H1 (cell line): ENCODE measurements around the gene MICU1. TPM values are rescaled to one million over a fixed set of nuclear protein-coding genes. Genes with fewer than 3 reads are reported as not detected.

ENCODE experiments used
- CTCF ChIA-PET: fragments of 300-600 bp; sonication (Branson Sonifier 250); formaldehyde crosslinking; loops from one replicate; lab custom pipeline; 2021; ENCODE audit not compliant: partially characterized antibody; lab: Charles Lee
- POLR2A ChIA-PET: fragments of 300-600 bp; sonication (Branson Sonifier 250); formaldehyde crosslinking; loops from one replicate; lab custom pipeline; 2021; ENCODE audit warnings: inconsistent platforms; ENCODE audit not compliant: partially characterized antibody; lab: Charles Lee
- DNase-seq, 2 experiments: peaks; one replicate each; pipeline versions ENCODE4 v3.0.0 to v3.0.0-alpha.2; 2010 to 2022; ENCODE audit warnings: low spot score in 2 of 2, low read depth in 1 of 2, mixed read lengths in 1 of 2
- FAIRE-seq: peaks from 2 replicates; lab custom pipeline; 2011; peaks lifted over from hg19 to GRCh38; lab: Jason Lieb, UNC
- H2AFZ ChIP-seq: 2 replicates; pipeline ENCODE4 v1.8.1; 2012; ENCODE audit warnings: low read length, inconsistent platforms
- H2AK5ac ChIP-seq: 2 replicates; pipeline ENCODE4 v1.6.1; 2013; ENCODE audit warnings: low read depth, low read length
- H2BK120ac ChIP-seq: replicated peaks from 2 replicates; pipeline ENCODE3; 2013; ENCODE audit warnings: low read depth, low read length, inconsistent platforms
- H2BK12ac ChIP-seq: 2 replicates; pipeline ENCODE4 v1.6.1; 2013; ENCODE audit warnings: low read depth, low read length
- H2BK15ac ChIP-seq: 2 replicates; pipeline ENCODE4 v1.6.1; 2013; ENCODE audit warnings: low read length
- H2BK20ac ChIP-seq: 2 replicates; pipeline ENCODE4 v1.6.1; 2013; ENCODE audit warnings: low read length
- H2BK5ac ChIP-seq: 2 replicates; pipeline ENCODE4 v1.6.1; 2013; ENCODE audit warnings: low read depth, low read length
- H3K14ac ChIP-seq: 2 replicates; pipeline ENCODE4 v1.6.1; 2013; ENCODE audit warnings: inconsistent platforms; ENCODE audit not compliant: insufficient read length
- H3K18ac ChIP-seq: 2 replicates; pipeline ENCODE4 v1.6.1; 2013; ENCODE audit warnings: low read length; ENCODE audit errors: extremely low read depth
- H3K23ac ChIP-seq: 2 replicates; pipeline ENCODE4 v1.6.1; 2013; ENCODE audit warnings: inconsistent platforms; ENCODE audit not compliant: insufficient read length
- H3K23me2 ChIP-seq: 2 replicates; pipeline ENCODE4 v1.6.1; 2013; ENCODE audit warnings: low read depth, low read length
- H3K27ac ChIP-seq: 2 replicates; pipeline ENCODE4 v1.6.1; 2011; ENCODE audit warnings: low read depth, low read length, inconsistent platforms
- H3K27me3 ChIP-seq, 4 experiments: replicated peaks in 1 of 4; 1 replicate in 1 of 4; 2 replicates in 3 of 4; pipeline versions ENCODE4 v1.6.1 to v1.8.1; 2011 to 2013; ENCODE audit warnings: low read length in 3 of 4, mild to moderate bottlenecking in 3 of 4, inconsistent platforms in 2 of 4, mixed read lengths in 2 of 4, moderate library complexity in 1 of 4; ENCODE audit not compliant: control insufficient read depth in 3 of 4, insufficient read depth in 3 of 4; ENCODE audit errors: extremely low read depth in 1 of 4
- H3K36me3 ChIP-seq, 4 experiments: 2 replicates each; pipeline versions ENCODE4 v1.6.1 to v1.8.1; 2011 to 2013; ENCODE audit warnings: mild to moderate bottlenecking in 4 of 4, low read length in 3 of 4, moderate library complexity in 2 of 4, control low read depth in 1 of 4, inconsistent platforms in 1 of 4; ENCODE audit not compliant: insufficient read depth in 4 of 4, control insufficient read depth in 2 of 4
- H3K4ac ChIP-seq: replicated peaks from 2 replicates; pipeline ENCODE3; 2013; ENCODE audit warnings: low read length, low read depth, mixed read lengths, inconsistent platforms; ENCODE audit not compliant: insufficient read length
- H3K4me1 ChIP-seq, 4 experiments: replicated peaks in 1 of 4; 1 replicate in 1 of 4; 2 replicates in 3 of 4; pipeline versions ENCODE4 v1.6.1 to v1.8.1; 2011 to 2013; ENCODE audit warnings: low read length in 3 of 4, inconsistent platforms in 2 of 4, mixed read lengths in 1 of 4; ENCODE audit not compliant: insufficient read depth in 4 of 4, control insufficient read depth in 3 of 4
- H3K4me2 ChIP-seq, 2 experiments: 2 replicates each; pipeline versions ENCODE4 v1.6.1 to v1.8.1; 2011 to 2013; ENCODE audit warnings: low read depth in 2 of 2, low read length in 2 of 2, control low read depth in 1 of 2, inconsistent platforms in 1 of 2, mild to moderate bottlenecking in 1 of 2; ENCODE audit not compliant: insufficient read depth in 1 of 2
- H3K4me3 ChIP-seq, 4 experiments: fragments of 200-600, 300-600 bp in 1 of 4; sonication (generic), shearing (Covaris generic), sonication (Bioruptor Twin) in 1 of 4; 2 replicates each; pipeline versions ENCODE4 v1.5.1 to v1.8.1; 2011 to 2016; ENCODE audit warnings: low read length in 4 of 4, low read depth in 3 of 4, control low read depth in 2 of 4, inconsistent platforms in 2 of 4, mild to moderate bottlenecking in 2 of 4, mixed read lengths in 1 of 4, moderate library complexity in 1 of 4; ENCODE audit not compliant: insufficient read depth in 2 of 4; ENCODE audit errors: extremely low read depth in 1 of 4
- H3K56ac ChIP-seq: replicated peaks from 2 replicates; pipeline ENCODE3; 2013; ENCODE audit warnings: low read depth, mild to moderate bottlenecking, mixed read lengths, low read length, inconsistent platforms; ENCODE audit not compliant: insufficient read length
- H3K79me1 ChIP-seq: 2 replicates; pipeline ENCODE4 v1.6.1; 2013; ENCODE audit warnings: low read depth, low read length, control low read depth
- H3K79me2 ChIP-seq, 2 experiments: 2 replicates each; pipeline versions ENCODE4 v1.6.1 to v1.8.1; 2012 to 2013; ENCODE audit warnings: low read length in 2 of 2, mild to moderate bottlenecking in 2 of 2, inconsistent platforms in 1 of 2; ENCODE audit not compliant: insufficient read depth in 2 of 2, control insufficient read depth in 1 of 2
- H3K9ac ChIP-seq, 4 experiments: replicated peaks in 1 of 4; 1 replicate in 1 of 4; 2 replicates in 3 of 4; pipeline versions ENCODE4 v1.6.1 to v1.8.1; 2011 to 2013; ENCODE audit warnings: low read depth in 3 of 4, low read length in 3 of 4, control low read depth in 2 of 4, mild to moderate bottlenecking in 2 of 4, moderate library complexity in 2 of 4, inconsistent platforms in 1 of 4; ENCODE audit errors: extremely low read depth in 1 of 4
- H3K9me3 ChIP-seq, 2 experiments: 2 replicates each; pipeline versions ENCODE4 v1.6.1 to v1.8.1; 2012 to 2013; ENCODE audit warnings: mild to moderate bottlenecking in 2 of 2, moderate library complexity in 2 of 2, control low read depth in 1 of 2, inconsistent platforms in 1 of 2, low read depth in 1 of 2, low read length in 1 of 2, mixed read lengths in 1 of 2; ENCODE audit not compliant: insufficient read depth in 2 of 2
- H4K20me1 ChIP-seq, 2 experiments: replicated peaks in 1 of 2; 2 replicates each; pipeline versions ENCODE3 to v1.8.1; 2011 to 2013; ENCODE audit warnings: inconsistent platforms in 2 of 2, low read length in 2 of 2, mild to moderate bottlenecking in 1 of 2; ENCODE audit not compliant: insufficient read depth in 2 of 2, control insufficient read depth in 1 of 2
- H4K5ac ChIP-seq: 2 replicates; pipeline ENCODE4 v1.6.1; 2013; ENCODE audit warnings: low read length, low read depth, mixed read lengths, inconsistent platforms; ENCODE audit not compliant: insufficient read length
- H4K8ac ChIP-seq: 2 replicates; pipeline ENCODE4 v1.8.0; 2013; ENCODE audit warnings: mild to moderate bottlenecking, moderate library complexity, low read length, inconsistent platforms; ENCODE audit not compliant: insufficient read depth; ENCODE audit errors: extremely low read depth
- H4K91ac ChIP-seq: replicated peaks from 2 replicates; pipeline ENCODE3; 2013; ENCODE audit warnings: low read length, mixed read lengths, inconsistent platforms; ENCODE audit not compliant: insufficient read length
- BACH1 ChIP-seq: IDR thresholded peaks from 2 replicates; pipeline ENCODE4 v1.6.1; 2012; ENCODE audit warnings: low read length, improper control_type of control experiment
- BRCA1 ChIP-seq: IDR thresholded peaks from 2 replicates; pipeline ENCODE4 v1.6.1; 2012; ENCODE audit warnings: low read depth, low read length, improper control_type of control experiment
- CBX5 ChIP-seq: fragments of 300-800, 300-1000 bp; sonication (generic); IDR thresholded peaks from 2 replicates; pipeline ENCODE4 v1.7.1; 2016; ENCODE audit warnings: antibody characterized with exemption, low read length, low read depth
- CBX8 ChIP-seq: fragments of 300-800, 300-1000 bp; sonication (generic); IDR thresholded peaks from 2 replicates; pipeline ENCODE4 v1.7.1; 2016; ENCODE audit warnings: low read depth, low read length, borderline replicate concordance
- CHD1 ChIP-seq: IDR thresholded peaks from 2 replicates; pipeline ENCODE4 v1.6.1; 2012; ENCODE audit warnings: low read depth, low read length, improper control_type of control experiment
- CHD2 ChIP-seq: IDR thresholded peaks from 2 replicates; pipeline ENCODE4 v1.6.1; 2012; ENCODE audit warnings: low read length, improper control_type of control experiment
- CREB1 ChIP-seq: IDR thresholded peaks from 2 replicates; pipeline ENCODE4 v1.6.1; 2012; ENCODE audit warnings: inconsistent platforms
- HDAC6 ChIP-seq: IDR thresholded peaks from one replicate; pipeline ENCODE4 v1.7.1; 2012; ENCODE audit warnings: low read depth, mild to moderate bottlenecking, inconsistent platforms, low read length, moderate library complexity
- NANOG ChIP-seq: IDR thresholded peaks from 2 replicates; pipeline ENCODE4 v1.6.1; 2011; ENCODE audit warnings: low read length, low read depth, mild to moderate bottlenecking, inconsistent platforms; ENCODE audit not compliant: insufficient read depth, poor library complexity, severe bottlenecking
- POLR2A ChIP-seq, 2 experiments: IDR thresholded peaks; 1 replicate in 1 of 2; 2 replicates in 1 of 2; pipeline ENCODE4 v1.6.1; 2011; ENCODE audit warnings: low read depth in 2 of 2, low read length in 2 of 2, mild to moderate bottlenecking in 2 of 2; ENCODE audit errors: control extremely low read depth in 1 of 2
- POU5F1 ChIP-seq: IDR thresholded peaks from 2 replicates; pipeline ENCODE4 v1.6.1; 2011; ENCODE audit warnings: low read depth, mild to moderate bottlenecking, low read length, moderate library complexity
- TAF1 ChIP-seq: IDR thresholded peaks from 2 replicates; pipeline ENCODE4 v1.6.1; 2011; ENCODE audit warnings: mild to moderate bottlenecking, low read depth, low read length
- TBP ChIP-seq: IDR thresholded peaks from 2 replicates; pipeline ENCODE4 v1.6.1; 2011; ENCODE audit warnings: low read depth, low read length, improper control_type of control experiment
- TCF12 ChIP-seq: IDR thresholded peaks from 2 replicates; pipeline ENCODE4 v1.6.1; 2011; ENCODE audit warnings: low read depth, mild to moderate bottlenecking, low read length
- TEAD4 ChIP-seq: IDR thresholded peaks from 2 replicates; pipeline ENCODE4 v1.6.1; 2012; ENCODE audit warnings: low read depth, low read length, inconsistent platforms, mixed read lengths
- WGBS, 2 experiments: shearing (Covaris generic) in 1 of 2; methylation state at CpG; one replicate each; pipeline versions ENCODE4 v1.1.6 to v1.1.7; 2013 to 2015; ENCODE audit warnings: low lambda C conversion rate in 2 of 2, mixed read lengths in 2 of 2, inconsistent platforms in 1 of 2, low coverage in 1 of 2, missing lambda C conversion rate in 1 of 2; ENCODE audit not compliant: insufficient replicate concordance in 2 of 2, insufficient coverage in 1 of 2, insufficient read length in 1 of 2; ENCODE audit errors: extremely low coverage in 1 of 2, missing lambda C conversion rate in 1 of 2; 5-methylcytosine and 5-hydroxymethylcytosine counted together
- polyA plus RNA-seq, 7 experiments: library from polyadenylated mRNA; depleted of rRNA in 3 of 7; stranded (reverse) in 5 of 7; unstranded in 2 of 7; fragments of >200 nt in 5 of 7; fragments of 200-250 nt in 2 of 7; gene quantifications; 1 replicate in 5 of 7; 2 replicates in 1 of 7; 4 replicates in 1 of 7; pipeline versions ENCODE4 v1.2.1 to v1.2.3, GENCODE V29; 2011 to 2013; ENCODE audit warnings: missing spikeins in 2 of 7, mixed read lengths in 2 of 7
- total RNA-seq: library from RNA; stranded (reverse); fragmentation: NEBNext Ultra II Directional; extraction: Animal tissue kit (Norgen Biotek cat#: 25700); gene quantifications from 2 replicates; pipeline ENCODE4 v1.2.1, GENCODE V29; 2021
- TF ChIP-seq, protein P1 (sequence below): IDR thresholded peaks from 2 replicates; pipeline ENCODE4 v1.6.1; 2011; ENCODE audit warnings: low read depth, mild to moderate bottlenecking, low read length; ENCODE audit not compliant: insufficient read depth

Gene MICU1
- total and polyA plus RNA-seq, 2 of the 8 experiments (the other 6 are each of a cell fraction or from before 2014, with no cell fraction given): 18.0 to 36.7 TPM

DNA sequence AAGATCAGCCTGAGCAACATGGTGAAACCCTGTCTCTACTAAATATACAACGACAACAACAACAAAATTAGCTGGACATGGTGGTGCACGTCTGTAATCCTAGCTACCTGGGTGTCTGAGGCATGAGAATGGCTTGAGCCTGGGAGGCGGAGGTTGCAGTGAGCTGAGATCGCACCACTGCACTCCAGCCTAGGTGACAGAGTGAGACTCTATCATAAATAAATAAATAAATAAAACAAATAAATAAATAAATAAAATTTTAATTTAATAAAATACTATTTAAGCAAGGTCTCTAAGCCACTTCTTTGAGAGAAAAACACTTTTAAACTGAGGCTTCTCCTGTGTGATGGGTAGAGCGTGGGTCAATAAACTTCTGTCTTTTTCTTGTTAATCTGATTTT is 38.3 kb downstream of the MICU1 start:
- no peak overlapping the region for H4K5ac ChIP-seq
- H3K18ac ChIP-seq: no peak overlapping the region
- no peak overlapping the region for H3K27ac ChIP-seq
- H3K9me3 ChIP-seq: no peaks in the 10 kb centered on the region
- FAIRE-seq (no peak), DNase-seq (no peak)
- H4K8ac ChIP-seq: no peak overlapping the region
- no peak overlapping the region for H3K4ac ChIP-seq
- no peak overlapping the region for H2BK120ac ChIP-seq
- H3K9ac ChIP-seq: no peak overlapping the region
- H2BK12ac ChIP-seq: no peak overlapping the region
- H3K4me2 ChIP-seq: no peak overlapping the region
- no peak overlapping the region for H3K4me3 ChIP-seq
- H3K27me3 ChIP-seq: no peaks in the 10 kb centered on the region
- no peaks in the 10 kb centered on the region for H3K79me1 ChIP-seq
- H4K91ac ChIP-seq: no peak overlapping the region
- no peak overlapping the region for H2AFZ ChIP-seq
- no peak overlapping the region for H2BK20ac ChIP-seq
- H3K4me1 ChIP-seq: peaks cover 0 to 2% (median 0%) of the 10 kb centered on the region in 4 experiments; a peak in 1 of 7 replicates
- no peaks in the 10 kb centered on the region for H3K36me3 ChIP-seq
- H3K23ac ChIP-seq: no peak overlapping the region
- H3K56ac ChIP-seq: no peak overlapping the region
- POLR2A ChIA-PET: no interaction called here
- H2BK5ac ChIP-seq: no peak overlapping the region
- H3K23me2 ChIP-seq: no peaks in the 10 kb centered on the region
- H2AK5ac ChIP-seq: no peak overlapping the region
- no peaks in the 10 kb centered on the region for H4K20me1 ChIP-seq
- no peak overlapping the region for H3K14ac ChIP-seq
- peaks cover 0 to 24% of the 10 kb centered on the region in 2 experiments; a peak in 2 of 4 replicates for H3K79me2 ChIP-seq
- WGBS, 2 experiments: 90% methylated on average over 5 of the region's 5 CpGs; no CpG with 5 or more reads in 1 of the 2 experiments
- CTCF ChIA-PET: interaction anchor here (0.7 kb wide), 1 partner anchor 107 kb away, joined by 3 read pairs; no protein-coding TSS in a partner anchor
- no peak overlapping the region for H2BK15ac ChIP-seq
- TF ChIP-seq POLR2A (IDR thresholded peaks at IDR 0.05; ENCODE audit: control extremely low read depth in 1 of 2, low read depth in 2 of 2, low read length in 2 of 2) (no peak), CHD1 (no peak), CREB1 (no peak), TBP (no peak), NANOG (no peak), POU5F1 (no peak), HDAC6 (no peak), TCF12 (no peak), CBX5 (no peak), BRCA1 (no peak), BACH1 (no peak), TEAD4 (no peak), CHD2 (no peak), CBX8 (no peak), TAF1 (no peak)
- TF ChIP-seq, protein P1, sequence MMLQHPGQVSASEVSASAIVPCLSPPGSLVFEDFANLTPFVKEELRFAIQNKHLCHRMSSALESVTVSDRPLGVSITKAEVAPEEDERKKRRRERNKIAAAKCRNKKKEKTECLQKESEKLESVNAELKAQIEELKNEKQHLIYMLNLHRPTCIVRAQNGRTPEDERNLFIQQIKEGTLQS: no peak
